ENCODE data around the gene NR5A1. TPM values are rescaled to one million over a fixed set of nuclear protein-coding genes. Genes with fewer than 3 reads are reported as not detected.

NR5A1 gene
- total RNA-seq, 2 donors from 2014 or later: not detected

- Mint-ChIP-seq H3K4me3 (no peak overlapping the region), H3K27me3 (peaks cover 9% of the 10 kb centered on the region), H3K9me3 (no peaks in the 10 kb centered on the region), H3K36me3 (ENCODE audit: low read depth) (no peaks in the 10 kb centered on the region), H3K4me1 (peaks cover 6% of the 10 kb centered on the region), H3K27ac (no peak overlapping the region)
- ATAC-seq (replicated peaks): no peak
Observed at GRCh38 chr9:124498040-124498439, 9.2 kb downstream of the NR5A1 start.

GRCh38 chr9:124497441-124497840 is 9.8 kb downstream of the NR5A1 start:
- H3K4me3 Mint-ChIP-seq: no peak overlapping the region
- no peak overlapping the region for H3K27ac Mint-ChIP-seq
- no peaks in the 10 kb centered on the region for H3K9me3 Mint-ChIP-seq
- H3K36me3 Mint-ChIP-seq (ENCODE audit: low read depth): no peaks in the 10 kb centered on the region
- peaks cover 6% of the 10 kb centered on the region for H3K4me1 Mint-ChIP-seq
- H3K27me3 Mint-ChIP-seq: peaks cover 9% of the 10 kb centered on the region
- ATAC-seq (replicated peaks): no peak

DNA sequence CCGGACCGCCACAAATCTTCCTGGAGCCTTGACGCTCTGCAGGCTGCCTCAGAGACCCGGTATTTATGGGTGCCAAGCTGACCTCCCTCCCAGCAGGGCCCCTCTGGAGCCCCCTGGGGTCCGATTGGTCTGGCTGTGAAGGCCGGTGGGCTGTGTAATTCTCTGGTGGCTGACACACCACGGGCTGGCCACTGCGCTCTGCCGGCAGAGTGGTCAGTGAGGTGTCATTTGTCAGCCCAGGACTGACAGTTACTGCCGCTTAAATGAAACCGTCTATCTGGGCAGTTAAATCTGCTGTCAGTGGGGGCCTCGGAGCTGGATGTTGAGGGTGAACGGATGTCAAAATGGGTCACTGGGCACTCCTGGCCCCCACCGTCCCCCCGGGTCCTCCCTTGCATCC is 10.7 kb downstream of the NR5A1 start:
- no peak overlapping the region for H3K27ac Mint-ChIP-seq
- peaks cover 6% of the 10 kb centered on the region for H3K4me1 Mint-ChIP-seq
- peaks cover 9% of the 10 kb centered on the region for H3K27me3 Mint-ChIP-seq
- H3K36me3 Mint-ChIP-seq (ENCODE audit: low read depth): no peaks in the 10 kb centered on the region
- no peaks in the 10 kb centered on the region for H3K9me3 Mint-ChIP-seq
- no peak for ATAC-seq (replicated peaks)
- no peak overlapping the region for H3K4me3 Mint-ChIP-seq

DNA sequence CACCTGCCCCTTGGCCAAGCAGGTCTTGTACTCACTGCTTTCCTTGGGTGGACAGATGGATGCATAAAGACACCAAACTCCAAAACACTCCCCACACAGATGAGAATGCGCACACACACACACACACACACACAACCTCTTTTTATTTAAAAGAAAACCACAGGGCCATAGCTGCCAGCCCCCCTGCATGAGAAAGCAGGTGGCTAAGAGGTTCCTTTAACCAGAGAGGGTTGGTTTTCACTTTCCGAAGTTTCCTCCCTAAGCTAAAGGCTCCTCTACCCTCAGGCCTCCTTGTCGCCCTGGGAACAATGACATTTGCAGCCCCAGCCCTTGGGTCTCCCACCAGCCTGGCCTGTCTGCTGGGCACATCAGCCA is 11.1 kb downstream of the NR5A1 start:
- H3K36me3 Mint-ChIP-seq (ENCODE audit: low read depth): no peaks in the 10 kb centered on the region
- ATAC-seq (replicated peaks): no peak
- H3K27me3 Mint-ChIP-seq: peaks cover 9% of the 10 kb centered on the region
- H3K4me1 Mint-ChIP-seq: peaks cover 6% of the 10 kb centered on the region
- H3K9me3 Mint-ChIP-seq: no peaks in the 10 kb centered on the region
- no peak overlapping the region for H3K27ac Mint-ChIP-seq
- no peak overlapping the region for H3K4me3 Mint-ChIP-seq

GRCh38 chr9:124495126-124496074 is 11.8 kb downstream of the NR5A1 start:
- Mint-ChIP-seq H3K27me3 (peaks cover 5% of the 10 kb centered on the region), H3K4me1 (peaks cover 6% of the 10 kb centered on the region), H3K9me3 (no peaks in the 10 kb centered on the region), H3K4me3 (no peak overlapping the region), H3K36me3 (ENCODE audit: low read depth) (no peaks in the 10 kb centered on the region), H3K27ac (no peak overlapping the region)
- no peak for ATAC-seq (replicated peaks)

DNA sequence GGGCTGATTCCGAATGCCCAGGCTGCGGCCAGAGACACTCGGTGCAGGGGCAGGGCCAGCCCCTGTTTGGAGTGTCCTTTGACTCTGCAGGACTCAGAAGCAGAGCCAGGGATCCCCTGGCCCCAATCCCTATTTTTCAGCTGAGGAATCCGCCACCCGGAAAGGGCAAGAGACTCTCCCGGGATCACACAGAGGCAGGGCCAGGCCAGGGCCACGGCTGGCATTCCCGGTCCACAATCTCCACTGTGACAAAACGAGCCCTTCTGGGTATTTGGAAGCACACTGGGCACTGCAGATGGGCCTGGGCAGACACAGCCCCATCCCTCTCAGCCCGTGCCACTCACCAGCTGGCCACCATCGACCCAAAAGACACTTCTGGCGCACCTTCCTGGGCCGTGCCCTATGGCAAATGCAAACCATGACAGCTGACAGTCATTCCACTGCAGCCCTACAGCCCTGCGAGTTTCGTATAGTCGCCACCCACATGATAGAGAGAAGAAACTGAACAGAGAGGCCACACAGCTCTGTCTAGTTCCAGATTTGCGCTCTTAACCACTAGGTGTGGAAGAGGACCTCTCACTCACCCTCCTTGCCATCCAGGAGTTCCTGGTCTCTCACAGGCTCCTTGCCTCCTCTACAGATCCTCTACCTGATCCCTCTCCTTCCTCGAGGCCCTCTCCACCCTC is 13.3 kb downstream of the NR5A1 start:
- no peak overlapping the region for H3K4me3 Mint-ChIP-seq
- ATAC-seq (replicated peaks): no peak
- peaks cover 6% of the 10 kb centered on the region for H3K4me1 Mint-ChIP-seq
- no peaks in the 10 kb centered on the region for H3K9me3 Mint-ChIP-seq
- peaks cover 8% of the 10 kb centered on the region for H3K27me3 Mint-ChIP-seq
- no peaks in the 10 kb centered on the region for H3K36me3 Mint-ChIP-seq (ENCODE audit: low read depth)
- H3K27ac Mint-ChIP-seq: no peak overlapping the region

DNA sequence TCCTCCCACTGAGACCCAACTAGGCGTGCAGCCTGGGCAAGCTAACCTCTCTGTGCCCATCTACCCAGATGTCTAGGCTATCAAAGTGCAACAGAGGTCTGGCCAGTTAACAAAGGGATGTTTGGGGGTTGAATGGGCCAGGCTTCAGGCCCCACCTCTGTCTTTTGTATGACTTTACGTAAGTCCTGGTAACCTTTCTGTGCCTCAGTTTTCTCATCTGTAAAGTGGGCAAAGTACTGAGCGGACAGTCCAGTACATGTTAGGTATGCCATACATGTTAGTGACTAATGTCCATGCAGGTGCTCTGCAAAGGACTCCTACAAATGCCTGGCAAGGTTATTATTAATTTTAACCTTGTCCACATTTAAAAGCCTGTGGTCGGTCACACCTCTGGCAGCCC is 14.0 kb downstream of the NR5A1 start:
- Mint-ChIP-seq H3K27ac (no peak overlapping the region), H3K4me1 (peaks cover 6% of the 10 kb centered on the region), H3K27me3 (peaks cover 12% of the 10 kb centered on the region), H3K9me3 (no peaks in the 10 kb centered on the region), H3K4me3 (no peak overlapping the region), H3K36me3 (ENCODE audit: low read depth) (no peaks in the 10 kb centered on the region)
- no peak for ATAC-seq (replicated peaks)

DNA sequence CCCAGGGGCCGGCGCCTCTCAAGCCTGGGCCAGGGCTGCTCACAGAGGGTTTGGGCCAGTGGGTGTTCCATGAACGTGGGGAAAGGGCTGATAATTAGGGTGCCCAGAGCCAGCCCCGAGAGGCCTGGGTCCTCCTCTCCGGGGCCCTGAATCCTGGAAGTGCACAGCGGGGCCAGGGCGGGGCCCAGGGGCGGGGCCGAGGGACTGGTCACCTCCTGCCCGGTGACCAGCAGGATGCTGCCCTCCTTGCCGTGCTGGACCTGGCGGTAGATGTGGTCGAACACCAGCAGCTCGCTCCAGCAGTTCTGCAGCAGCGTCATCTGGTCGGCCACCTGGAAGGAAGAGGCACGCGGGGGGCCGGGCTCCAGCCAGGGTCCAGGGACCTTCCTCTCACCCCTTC is 14.4 kb downstream of the NR5A1 start:
- H3K9me3 Mint-ChIP-seq: no peaks in the 10 kb centered on the region
- ATAC-seq (replicated peaks): no peak

DNA sequence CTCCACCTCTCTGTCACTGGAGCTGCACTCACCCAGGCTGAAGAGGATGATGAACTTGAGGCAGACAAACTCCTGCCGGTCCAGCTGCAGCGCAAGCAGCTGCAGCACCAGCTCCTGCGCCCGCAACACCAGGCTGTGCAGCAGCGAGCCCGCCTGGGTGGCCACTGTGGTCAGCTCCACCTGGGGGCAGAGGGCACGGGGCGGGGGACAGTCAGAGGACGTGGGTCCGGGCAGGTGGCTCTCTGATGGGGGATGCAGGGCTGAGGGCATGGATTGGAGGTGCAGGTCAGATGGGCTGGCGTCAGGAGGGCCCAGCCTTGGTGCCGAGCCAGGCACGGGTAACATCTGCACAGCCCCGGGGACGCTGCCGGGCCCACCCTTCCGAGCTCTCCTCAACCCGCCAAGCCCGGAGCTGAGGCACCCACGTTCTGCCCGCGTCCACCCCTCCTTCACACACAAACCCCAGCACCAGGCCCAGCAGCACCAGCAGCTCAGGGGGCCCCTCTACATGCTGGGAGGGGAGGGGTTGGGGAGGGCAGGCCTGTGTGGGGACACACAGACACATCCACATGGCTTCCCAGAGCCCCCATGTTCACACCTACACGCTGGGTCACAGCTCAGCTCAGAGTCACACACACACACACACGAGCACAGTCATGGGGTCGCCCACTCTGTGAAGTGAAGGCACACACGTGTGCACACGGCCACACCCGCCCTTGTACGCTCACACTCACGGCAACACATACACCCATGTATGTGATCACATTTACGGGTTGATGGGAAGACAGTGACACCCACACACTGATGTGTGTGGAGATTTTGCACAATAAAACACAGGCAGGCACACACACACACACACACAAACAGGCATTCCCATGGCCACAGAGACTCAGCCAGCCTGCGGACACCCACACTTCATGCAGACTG is 15.9 kb downstream of the NR5A1 start:
- no peak overlapping the region for H3K4me3 Mint-ChIP-seq
- peaks cover 6% of the 10 kb centered on the region for H3K4me1 Mint-ChIP-seq
- H3K27ac Mint-ChIP-seq: no peak overlapping the region
- H3K27me3 Mint-ChIP-seq: peaks cover 13% of the 10 kb centered on the region
- no peaks in the 10 kb centered on the region for H3K36me3 Mint-ChIP-seq (ENCODE audit: low read depth)
- no peaks in the 10 kb centered on the region for H3K9me3 Mint-ChIP-seq
- no peak for ATAC-seq (replicated peaks)

More for the DNA sequence above, 14.4 kb downstream of the NR5A1 start:
- peaks cover 6% of the 10 kb centered on the region for H3K4me1 Mint-ChIP-seq
- no peaks in the 10 kb centered on the region for H3K36me3 Mint-ChIP-seq (ENCODE audit: low read depth)
- no peak overlapping the region for H3K4me3 Mint-ChIP-seq
- H3K27ac Mint-ChIP-seq: no peak overlapping the region
- H3K27me3 Mint-ChIP-seq: peaks cover 13% of the 10 kb centered on the region

- Mint-ChIP-seq H3K36me3 (ENCODE audit: low read depth) (no peaks in the 10 kb centered on the region), H3K9me3 (no peaks in the 10 kb centered on the region)
Observed at GRCh38 chr9:124490004-124490403, 17.2 kb downstream of the NR5A1 start.

DNA sequence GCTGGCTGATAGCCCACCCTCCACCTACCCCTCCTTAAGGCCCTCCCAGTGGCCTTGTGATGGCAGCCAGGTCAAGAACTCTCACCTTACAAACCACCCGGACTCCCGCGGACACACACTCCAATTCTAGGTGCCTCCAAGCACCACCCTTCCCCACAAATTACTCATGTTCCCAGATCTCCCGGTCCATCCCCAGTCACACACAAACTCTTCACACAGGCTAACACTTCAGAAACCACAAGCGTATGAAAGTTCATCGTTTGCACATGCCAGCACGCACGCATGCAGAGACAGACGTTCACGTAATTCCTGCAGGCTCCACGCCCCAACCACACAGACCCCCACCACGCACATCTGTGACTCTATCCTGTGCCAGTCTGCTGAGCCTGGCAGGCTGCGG is 18.0 kb downstream of the NR5A1 start:
- no peak overlapping the region for H3K4me3 Mint-ChIP-seq
- no peak overlapping the region for H3K27ac Mint-ChIP-seq
- H3K9me3 Mint-ChIP-seq: no peaks in the 10 kb centered on the region
- no peaks in the 10 kb centered on the region for H3K36me3 Mint-ChIP-seq (ENCODE audit: low read depth)
- H3K4me1 Mint-ChIP-seq: no peaks in the 10 kb centered on the region
- H3K27me3 Mint-ChIP-seq: peaks cover 16% of the 10 kb centered on the region
- ATAC-seq (replicated peaks): no peak

More at GRCh38 chr9:124490004-124490403, 17.2 kb downstream of the NR5A1 start:
- Mint-ChIP-seq H3K27ac (no peak overlapping the region), H3K4me3 (no peak overlapping the region), H3K4me1 (no peaks in the 10 kb centered on the region), H3K27me3 (peaks cover 16% of the 10 kb centered on the region)
- ATAC-seq (replicated peaks): no peak

- no peak for ATAC-seq (replicated peaks)
- Mint-ChIP-seq H3K9me3 (no peaks in the 10 kb centered on the region), H3K27ac (no peak overlapping the region), H3K4me1 (no peaks in the 10 kb centered on the region), H3K27me3 (peaks cover 16% of the 10 kb centered on the region), H3K36me3 (ENCODE audit: low read depth) (no peaks in the 10 kb centered on the region), H3K4me3 (no peak overlapping the region)
Observed at GRCh38 chr9:124488641-124489210, 18.5 kb downstream of the NR5A1 start.

DNA sequence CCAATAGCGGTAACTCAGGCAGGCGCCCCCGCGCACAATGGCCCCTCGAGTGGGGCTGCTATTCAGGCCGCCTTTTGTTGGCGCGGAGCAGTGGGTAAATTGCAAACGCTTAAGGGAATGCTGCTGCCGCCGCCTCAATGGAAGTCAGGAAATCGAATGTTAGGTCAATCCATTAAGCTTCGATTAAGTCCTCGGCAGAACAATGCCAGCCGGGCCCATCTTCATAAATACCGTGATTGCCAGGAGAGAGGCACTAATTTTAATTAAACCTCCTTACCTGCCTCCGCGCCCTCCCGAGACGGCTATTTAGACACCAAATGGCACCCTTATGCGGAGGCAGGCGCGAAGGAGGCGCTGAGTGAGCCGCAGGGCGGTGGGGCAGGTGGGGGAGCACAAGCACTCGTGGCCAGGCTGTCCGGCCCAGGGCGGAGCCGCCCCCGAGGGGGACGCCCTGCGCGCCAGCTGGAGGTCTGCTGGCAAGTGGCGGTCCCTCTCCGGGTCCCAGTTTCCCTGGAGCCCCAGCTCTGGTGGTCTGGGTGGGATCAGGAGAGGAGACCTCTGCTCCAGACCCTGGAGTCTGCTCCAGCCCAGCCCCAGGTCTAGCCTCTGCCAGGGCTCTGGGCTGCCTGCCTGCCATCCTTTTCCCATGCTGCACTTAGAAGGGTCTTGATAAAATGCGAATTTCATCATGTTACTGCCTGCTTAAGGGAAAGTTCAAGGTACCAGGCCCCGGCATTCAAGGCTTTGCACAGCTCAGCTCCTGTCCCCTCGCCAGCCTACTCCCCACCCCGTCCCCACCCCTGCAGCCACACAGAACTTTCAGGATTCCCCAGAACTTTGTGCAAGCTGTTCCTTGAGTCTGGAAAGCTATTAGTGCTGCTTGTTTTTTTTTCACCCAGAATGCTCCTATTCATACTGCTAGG is 19.7 kb downstream of the NR5A1 start:
- Mint-ChIP-seq H3K4me1 (no peaks in the 10 kb centered on the region), H3K9me3 (no peaks in the 10 kb centered on the region), H3K27ac (no peak overlapping the region), H3K4me3 (no peak overlapping the region), H3K27me3 (peaks cover 16% of the 10 kb centered on the region), H3K36me3 (ENCODE audit: low read depth) (no peaks in the 10 kb centered on the region)
- no peak for ATAC-seq (replicated peaks)

All from activated T-helper 17 cell treated with anti-CD3 and anti-CD28 coated beads, Interleukin-2, amount 50 U/mL, for 72 hours (primary cell).